Stomach (tissue), 19 donors: Measurements from ENCODE around the gene CNGA4. TPM values are rescaled to one million over a fixed set of nuclear protein-coding genes. Genes with fewer than 3 reads are reported as not detected.

Source experiments
- DNase-seq, 2 donors: peaks; one replicate each; pipeline versions ENCODE4 v3.0.0 to v3.0.0-alpha.2; 2013 to 2019
- H3K27ac ChIP-seq, 5 donors: fragments of 200-600 bp in 4 of 5; sonication (generic) in 4 of 5; one replicate each; pipeline ENCODE4 v1.5.1; 2013 to 2019; ENCODE audit warnings: mild to moderate bottlenecking in 1 of 5, moderate library complexity in 1 of 5
- H3K27me3 ChIP-seq, 3 donors: fragments of 200-600 bp; sonication (generic); one replicate each; pipeline ENCODE4 v1.5.1; 2017 to 2019; ENCODE audit warnings: mixed run types in 1 of 3
- H3K36me3 ChIP-seq, 4 donors: fragments of 200-600 bp; sonication (generic); 1 replicate in 3 of 4; 2 replicates in 1 of 4; pipeline ENCODE4 v1.5.1; 2016 to 2019
- H3K4me1 ChIP-seq, 4 donors: fragments of 200-600 bp; sonication (generic); one replicate each; pipeline ENCODE4 v1.5.1; 2016 to 2019
- H3K4me3 ChIP-seq, 4 donors: fragments of 200-600 bp; sonication (generic) in 3 of 4; one replicate each; pipeline ENCODE4 v1.5.1; 2016 to 2019; ENCODE audit warnings: mild to moderate bottlenecking in 1 of 4
- H3K9me3 ChIP-seq, 4 donors: fragments of 200-600 bp; sonication (generic); one replicate each; pipeline ENCODE4 v1.5.1; 2016 to 2019
- EP300 ChIP-seq: sonication (generic); formaldehyde crosslinking; IDR thresholded peaks from one replicate; pipeline ENCODE4 v1.6.1; 2017; ENCODE audit warnings: antibody characterized with exemption
- POLR2A ChIP-seq, 4 donors: fragments of 450-650 bp; IDR thresholded peaks; one replicate each; pipeline ENCODE4 v1.6.1; 2016; ENCODE audit warnings: antibody characterized with exemption in 4 of 4, control low read depth in 2 of 4, mild to moderate bottlenecking in 1 of 4, moderate library complexity in 1 of 4
- POLR2AphosphoS5 ChIP-seq, 3 donors: sonication (generic); formaldehyde crosslinking; IDR thresholded peaks; one replicate each; pipeline ENCODE4 v1.6.1; 2016; ENCODE audit warnings: antibody characterized with exemption in 3 of 3
- WGBS, 5 donors: extraction: QIAGEN DNeasy Blood & Tissue Kit in 3 of 5; methylation state at CpG; one replicate each; pipeline versions ENCODE4 v1.1.5 to v1.1.7; 2013 to 2018; 5-methylcytosine and 5-hydroxymethylcytosine counted together
- intact Hi-C: fragments of 100-400 bp; cut with DNase I; formaldehyde crosslinking; loops from one replicate; pipeline ENCODE4 v1.15.1; 2023; ENCODE audit warnings: low total_unique reads
- long read RNA-seq, 10 donors: transcript quantifications; one replicate each; lab custom pipeline, GENCODE V29; 2026
- polyA plus RNA-seq, 3 donors: library from polyadenylated mRNA; stranded (reverse); fragments of 200-250 nt; gene quantifications; one replicate each; pipeline ENCODE4 v1.2.3, GENCODE V29; 2013
- total RNA-seq, 5 donors: library from RNA; depleted of rRNA; stranded (reverse); fragments of >200 nt; gene quantifications; one replicate each; pipeline versions ENCODE4 v1.1.0 to v1.2.3, GENCODE V29; 2014 to 2016
- TF ChIP-seq, protein P1 (sequence below), 7 experiments: fragments of 450-650 bp in 4 of 7; fragments of 200-600 bp in 3 of 7; sonication (generic) in 3 of 7; IDR thresholded peaks; one replicate each; pipeline ENCODE4 v1.5.1; 2016 to 2019; ENCODE audit warnings: antibody characterized with exemption in 7 of 7, control low read depth in 2 of 7, mild to moderate bottlenecking in 1 of 7
- donor health status: healthy with polysubstance abuse.
- donor health status: Bipolar disorder and iron deficiency.
- donor health status: healthy.

CNGA4 gene, protein sequence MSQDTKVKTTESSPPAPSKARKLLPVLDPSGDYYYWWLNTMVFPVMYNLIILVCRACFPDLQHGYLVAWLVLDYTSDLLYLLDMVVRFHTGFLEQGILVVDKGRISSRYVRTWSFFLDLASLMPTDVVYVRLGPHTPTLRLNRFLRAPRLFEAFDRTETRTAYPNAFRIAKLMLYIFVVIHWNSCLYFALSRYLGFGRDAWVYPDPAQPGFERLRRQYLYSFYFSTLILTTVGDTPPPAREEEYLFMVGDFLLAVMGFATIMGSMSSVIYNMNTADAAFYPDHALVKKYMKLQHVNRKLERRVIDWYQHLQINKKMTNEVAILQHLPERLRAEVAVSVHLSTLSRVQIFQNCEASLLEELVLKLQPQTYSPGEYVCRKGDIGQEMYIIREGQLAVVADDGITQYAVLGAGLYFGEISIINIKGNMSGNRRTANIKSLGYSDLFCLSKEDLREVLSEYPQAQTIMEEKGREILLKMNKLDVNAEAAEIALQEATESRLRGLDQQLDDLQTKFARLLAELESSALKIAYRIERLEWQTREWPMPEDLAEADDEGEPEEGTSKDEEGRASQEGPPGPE
- total RNA-seq (not detected), polyA plus RNA-seq (under 1 TPM in 1 of 3 donors, not detected in 2; 0.08 TPM)
- long read RNA-seq, donor 1 = 0 reads
- long read RNA-seq, donor 2 = 0 reads
- long read RNA-seq, donor 3 = 0 reads
- long read RNA-seq, donor 4 = 0 reads
- long read RNA-seq, donor 5 = 0 reads
- long read RNA-seq, donor 6 = 0 reads
- long read RNA-seq, donor 7 = 0 reads
- long read RNA-seq, donor 8 = 0 reads
- long read RNA-seq, donor 9 = 0 reads
- long read RNA-seq, donor 10 = 0 reads

DNA sequence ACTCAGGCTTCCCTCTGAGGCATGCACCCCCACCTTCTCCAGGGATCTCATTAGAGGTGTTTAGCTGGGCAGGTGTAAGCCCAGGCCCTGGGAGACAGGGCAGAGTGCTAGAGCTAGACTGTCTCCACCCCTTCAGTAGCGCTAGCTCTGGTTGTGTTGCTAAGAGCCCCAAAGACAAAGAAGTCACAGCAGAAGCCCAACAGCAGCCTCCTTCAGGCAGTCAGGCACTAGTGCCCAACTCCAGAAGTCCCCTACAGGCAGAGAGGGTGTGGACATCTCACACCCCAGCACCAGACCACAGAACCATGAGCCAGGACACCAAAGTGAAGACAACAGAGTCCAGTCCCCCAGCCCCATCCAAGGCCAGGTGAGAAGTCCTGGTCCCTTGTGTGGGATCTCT, at the start of gene CNGA4:
Gene CNGA4 (plus strand): TSS at position 188 of the 400 bp plus-strand sequence. CDS start 118 bp downstream, at position 306.
- DNase-seq = peak in 1 of 2 donors; percentile 42
- intact Hi-C loops = no loop called here
- peaks cover 3 to 9% (median 6%) of the 10 kb centered on the region in 4 donors for H3K4me1 ChIP-seq
- 62 to 100% (median 68%) methylated on average over 1 of the region's 1 CpG; no CpG with 5 or more reads in 1 of the 5 donors for WGBS, 5 donors
- no peak within 1 kb of the TSS for H3K4me3 ChIP-seq
- no peaks in the 10 kb centered on the region for H3K27me3 ChIP-seq
- no peaks in the 10 kb centered on the region for H3K36me3 ChIP-seq
- TF ChIP-seq EP300 = no peak
- TF ChIP-seq, protein P1, sequence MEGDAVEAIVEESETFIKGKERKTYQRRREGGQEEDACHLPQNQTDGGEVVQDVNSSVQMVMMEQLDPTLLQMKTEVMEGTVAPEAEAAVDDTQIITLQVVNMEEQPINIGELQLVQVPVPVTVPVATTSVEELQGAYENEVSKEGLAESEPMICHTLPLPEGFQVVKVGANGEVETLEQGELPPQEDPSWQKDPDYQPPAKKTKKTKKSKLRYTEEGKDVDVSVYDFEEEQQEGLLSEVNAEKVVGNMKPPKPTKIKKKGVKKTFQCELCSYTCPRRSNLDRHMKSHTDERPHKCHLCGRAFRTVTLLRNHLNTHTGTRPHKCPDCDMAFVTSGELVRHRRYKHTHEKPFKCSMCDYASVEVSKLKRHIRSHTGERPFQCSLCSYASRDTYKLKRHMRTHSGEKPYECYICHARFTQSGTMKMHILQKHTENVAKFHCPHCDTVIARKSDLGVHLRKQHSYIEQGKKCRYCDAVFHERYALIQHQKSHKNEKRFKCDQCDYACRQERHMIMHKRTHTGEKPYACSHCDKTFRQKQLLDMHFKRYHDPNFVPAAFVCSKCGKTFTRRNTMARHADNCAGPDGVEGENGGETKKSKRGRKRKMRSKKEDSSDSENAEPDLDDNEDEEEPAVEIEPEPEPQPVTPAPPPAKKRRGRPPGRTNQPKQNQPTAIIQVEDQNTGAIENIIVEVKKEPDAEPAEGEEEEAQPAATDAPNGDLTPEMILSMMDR (IDR thresholded peaks at IDR 0.05) = no peak
- TF ChIP-seq POLR2A (IDR thresholded peaks at IDR 0.05) = no peak
- no peak for TF ChIP-seq POLR2AphosphoS5 (IDR thresholded peaks at IDR 0.05)
- H3K27ac ChIP-seq = no peak within 1 kb of the TSS
- H3K9me3 ChIP-seq = no peaks in the 10 kb centered on the region

DNA sequence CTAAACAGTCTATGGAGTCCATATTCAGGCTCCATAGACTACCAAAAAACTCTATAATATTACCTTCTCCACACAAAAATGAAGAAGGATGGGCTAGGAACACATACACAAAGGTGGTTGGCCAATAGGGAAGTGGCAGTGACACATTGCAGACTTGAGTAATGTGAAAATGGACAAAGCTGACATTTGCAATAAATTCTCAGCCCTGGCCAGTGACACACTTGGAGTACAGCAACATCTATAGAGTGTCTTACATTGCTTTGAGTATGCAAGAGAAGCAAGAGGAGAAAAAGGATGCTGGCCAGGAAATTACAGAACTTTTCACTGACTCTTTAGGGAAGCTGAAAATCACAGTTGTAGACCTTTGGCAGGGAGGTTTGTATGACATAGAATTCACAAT, 47.1 kb upstream of the CNGA4 start:
- Histone ChIP-seq H3K27me3 (no peaks in the 10 kb centered on the region), H3K4me1 (no peaks in the 10 kb centered on the region), H3K4me3 (no peak overlapping the region), H3K36me3 (no peaks in the 10 kb centered on the region), H3K27ac (no peak overlapping the region), H3K9me3 (no peaks in the 10 kb centered on the region)
- DNase-seq = no peak
- intact Hi-C loops = no loop called here
- no peak for TF ChIP-seq POLR2A (IDR thresholded peaks at IDR 0.05)
- TF ChIP-seq EP300 = no peak
- TF ChIP-seq, protein P1 (IDR thresholded peaks at IDR 0.05) = no peak
- TF ChIP-seq POLR2AphosphoS5 (IDR thresholded peaks at IDR 0.05) = no peak

DNA sequence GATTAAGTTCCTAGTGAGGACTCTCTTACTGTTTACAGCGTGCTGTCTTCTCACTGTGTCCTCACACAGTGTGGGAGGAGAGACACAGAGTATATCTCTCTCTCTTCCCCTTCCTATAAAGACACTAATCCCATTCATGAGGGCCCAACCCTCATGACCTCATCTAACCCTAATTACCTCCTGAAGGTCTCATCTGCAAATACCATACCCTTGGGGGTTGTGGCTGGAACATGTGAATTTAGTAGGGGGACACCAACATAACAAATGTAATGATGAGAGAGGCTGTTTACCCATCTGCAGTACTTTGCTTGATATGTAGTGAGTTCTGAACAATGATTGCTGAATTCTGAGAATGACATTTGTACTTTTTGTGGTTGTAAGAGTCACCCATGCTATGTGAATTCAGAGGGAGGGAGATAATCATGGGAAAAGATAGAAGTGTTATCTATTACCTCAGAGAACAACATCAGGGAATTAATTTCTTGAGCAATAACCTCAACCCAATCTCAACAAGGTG, 44.8 kb upstream of the CNGA4 start:
- intact Hi-C loops = no loop called here

DNA sequence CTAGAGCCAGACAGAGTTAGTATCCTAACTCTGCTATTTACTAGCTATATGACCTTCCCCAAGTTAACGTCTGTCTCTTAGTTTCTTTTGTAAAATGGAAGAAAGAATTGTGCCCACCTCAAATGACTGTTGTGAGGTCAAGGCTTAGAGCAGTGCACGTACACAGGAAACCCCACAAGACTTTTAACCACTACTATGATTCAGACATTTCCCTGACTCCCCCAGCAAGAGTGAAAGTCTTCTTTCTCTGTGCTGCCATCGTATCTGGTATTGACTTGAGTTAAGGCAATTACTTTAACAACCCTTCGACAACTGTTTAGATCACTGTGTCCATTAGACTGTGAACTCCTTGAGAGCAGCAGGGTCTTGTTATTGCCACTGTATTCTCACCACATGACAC, 42.5 kb upstream of the CNGA4 start:
- WGBS, 5 donors = 52 to 59% (median 54%) methylated on average over 4 of the region's 4 CpGs
- intact Hi-C loops = no loop called here
- Histone ChIP-seq H3K27me3 (no peaks in the 10 kb centered on the region), H3K27ac (no peak overlapping the region), H3K4me1 (no peaks in the 10 kb centered on the region), H3K4me3 (no peak overlapping the region), H3K36me3 (no peaks in the 10 kb centered on the region), H3K9me3 (no peaks in the 10 kb centered on the region)
- no peak for TF ChIP-seq EP300
- TF ChIP-seq POLR2AphosphoS5 (IDR thresholded peaks at IDR 0.05) = no peak
- no peak for TF ChIP-seq POLR2A (IDR thresholded peaks at IDR 0.05)
- TF ChIP-seq, protein P1 (IDR thresholded peaks at IDR 0.05) = no peak
- DNase-seq = no peak

More for the DNA sequence above, 44.8 kb upstream of the CNGA4 start:
- no peak for TF ChIP-seq EP300
- no peak for TF ChIP-seq POLR2A (IDR thresholded peaks at IDR 0.05)
- no peak for TF ChIP-seq POLR2AphosphoS5 (IDR thresholded peaks at IDR 0.05)
- TF ChIP-seq, protein P1 (IDR thresholded peaks at IDR 0.05) = no peak
- Histone ChIP-seq H3K4me3 (no peak overlapping the region), H3K36me3 (no peaks in the 10 kb centered on the region), H3K4me1 (no peaks in the 10 kb centered on the region), H3K27ac (no peak overlapping the region), H3K9me3 (no peaks in the 10 kb centered on the region), H3K27me3 (no peaks in the 10 kb centered on the region)
- WGBS, 5 donors = 71 to 91% (median 87%) methylated on average over 1 of the region's 1 CpG
- no peak for DNase-seq
